ENCODE measurements around the gene PRAC2.

GRCh38 chr17:48690655-48691054 is 32.3 kb upstream of the PRAC2 start:
- TF ChIP-seq CTCF (IDR thresholded peaks at IDR 0.05; ENCODE audit: low read length) (no peak), EZH2 (IDR thresholded peaks at IDR 0.05; ENCODE audit: borderline replicate concordance, low read length) (no peak)

All from OCI-LY1 (cell line).